ENCODE measurements around the gene STK32C.

STK32C gene

DNA sequence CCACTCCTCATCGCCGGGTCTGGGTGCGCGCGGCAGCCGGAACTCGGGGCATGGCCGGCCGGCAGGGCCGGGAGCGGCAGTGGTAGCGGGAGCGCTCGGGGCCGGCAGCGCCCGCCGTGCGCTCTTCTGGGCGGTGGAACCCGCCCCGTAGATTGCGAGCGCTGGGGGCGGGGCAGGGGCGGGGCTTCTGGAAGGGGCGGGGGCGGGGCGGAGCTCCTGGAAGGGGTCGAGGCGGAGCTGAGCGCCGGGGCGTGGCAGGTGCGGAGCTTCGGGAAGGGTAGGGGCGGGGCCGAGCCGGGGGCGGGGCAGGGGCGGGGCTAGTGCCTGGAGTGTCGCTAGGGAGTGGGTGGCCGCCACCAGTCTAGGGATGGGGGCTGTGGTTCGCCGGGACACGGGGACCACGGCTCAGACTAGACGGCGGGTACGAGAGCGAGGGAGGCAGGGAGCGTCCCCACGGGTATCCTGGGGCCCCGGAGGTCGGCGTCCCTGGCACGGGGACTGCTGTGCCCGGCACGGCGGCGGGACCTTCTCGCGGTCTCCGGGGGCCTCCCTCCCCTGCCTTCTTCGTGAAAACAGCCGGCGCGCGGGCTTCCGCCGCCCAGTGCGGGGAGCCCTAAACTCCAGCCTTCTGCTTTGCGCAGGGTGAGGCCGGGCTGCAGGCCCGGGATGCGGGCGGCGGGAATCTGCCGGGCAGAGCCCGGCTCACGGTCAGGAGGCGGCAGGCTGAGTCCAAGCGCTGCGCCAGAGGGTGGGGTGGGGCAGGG lies at the start of gene STK32C:
STK32C (minus strand) TSS at position 128 of the 764 bp plus-strand sequence; CDS start at position 11, 117 bp downstream.
- peak; percentile 92 for DNase-seq (ENCODE audit: low read depth)

- DNase-seq (ENCODE audit: low read depth) = no peak
Measured at GRCh38 chr10:132356621-132357195, 49.0 kb upstream of the STK32C start.

- DNase-seq (ENCODE audit: low read depth) = no peak
Measured at GRCh38 chr10:132355754-132356153, 48.0 kb upstream of the STK32C start.

DNA sequence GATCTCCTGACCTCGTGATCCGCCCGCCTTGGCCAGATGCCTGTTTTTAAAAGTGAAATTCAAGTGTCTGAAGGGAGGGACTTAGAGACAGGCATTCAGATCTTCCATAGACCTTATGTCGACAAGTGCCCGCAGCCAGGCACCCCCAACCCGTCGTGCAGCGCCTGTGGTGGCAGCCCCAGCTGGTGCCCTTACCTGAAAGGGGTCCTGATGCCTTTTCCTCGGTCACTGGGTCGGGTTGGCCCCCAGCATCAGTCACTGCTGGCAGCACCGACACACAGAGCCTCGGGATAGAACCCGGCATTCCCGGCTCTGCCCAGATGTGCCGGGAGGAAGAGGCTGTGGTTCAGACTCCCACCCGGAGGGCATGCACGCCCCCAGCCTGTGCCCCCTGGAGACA lies 47.5 kb upstream of the STK32C start:
- no peak for DNase-seq (ENCODE audit: low read depth)

- no peak for DNase-seq (ENCODE audit: low read depth)
Measured at GRCh38 chr10:132354356-132355094, 46.8 kb upstream of the STK32C start.

DNA sequence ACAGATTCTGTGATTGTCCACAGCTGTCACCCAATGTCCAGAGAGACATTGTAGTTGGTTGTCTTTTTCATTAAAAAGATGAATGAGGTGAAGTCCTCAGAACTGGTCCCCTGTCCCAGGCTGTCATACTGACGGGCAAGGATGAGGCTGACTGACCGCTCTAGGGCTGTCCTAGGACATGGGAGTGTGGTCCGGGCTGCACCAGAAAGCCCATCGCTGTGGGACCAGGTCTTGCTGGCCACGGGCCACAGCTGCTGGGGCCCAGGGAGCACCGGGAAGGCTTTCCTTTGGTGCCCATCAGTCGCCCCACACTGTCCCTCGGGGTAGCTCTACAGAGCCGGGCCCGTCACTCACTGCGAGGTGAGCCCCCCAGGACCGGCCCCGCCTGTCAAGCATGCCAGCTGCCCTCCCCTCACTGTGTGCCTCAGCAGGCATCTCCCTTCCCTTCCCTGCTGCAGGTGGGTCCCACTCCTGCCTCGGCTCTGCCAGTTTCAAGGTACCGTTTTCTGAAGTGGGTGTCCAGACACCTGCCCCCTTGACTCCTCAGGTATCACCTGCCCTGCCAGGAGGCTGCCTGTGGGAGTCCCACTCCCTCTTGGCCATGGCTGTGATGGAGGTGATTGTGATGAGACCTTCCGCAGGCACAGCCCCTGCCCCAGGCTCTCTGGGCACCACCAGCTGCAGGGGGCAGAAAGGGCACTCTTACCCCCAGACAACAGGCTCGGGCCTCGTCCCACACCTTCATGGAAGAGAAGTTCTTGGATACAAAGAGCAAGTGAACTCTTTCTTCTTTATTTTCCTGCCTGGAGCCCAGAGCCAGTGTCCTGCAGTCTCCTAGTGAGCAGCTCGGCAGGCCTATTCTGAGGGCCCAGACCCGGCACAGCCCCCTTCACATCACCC lies 46.0 kb upstream of the STK32C start:
- DNase-seq (ENCODE audit: low read depth) = no peak

GRCh38 chr10:132352462-132353308 lies 44.9 kb upstream of the STK32C start:
- DNase-seq (ENCODE audit: low read depth) = peak; percentile 56

DNA sequence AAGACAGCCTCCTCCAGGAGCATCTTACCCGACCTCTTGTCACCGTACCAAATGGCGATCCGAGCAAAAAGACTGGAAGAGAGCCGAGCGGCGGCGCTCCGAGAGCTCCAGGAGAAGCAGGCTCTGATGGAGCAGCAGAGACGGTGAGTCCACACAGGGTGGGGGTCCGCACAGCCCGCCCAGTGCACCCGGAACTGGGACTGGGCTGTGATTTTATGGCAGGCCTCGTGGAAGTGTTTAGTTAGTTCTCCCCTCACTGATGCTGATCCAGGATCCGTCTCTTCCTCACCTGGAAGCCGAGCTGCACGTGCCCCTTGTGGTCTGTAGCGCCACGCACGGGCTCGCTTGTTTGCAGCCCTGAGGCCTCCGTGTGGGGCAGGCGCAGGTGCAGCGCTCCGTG lies 43.9 kb upstream of the STK32C start:
- no peak for DNase-seq (ENCODE audit: low read depth)

DNA sequence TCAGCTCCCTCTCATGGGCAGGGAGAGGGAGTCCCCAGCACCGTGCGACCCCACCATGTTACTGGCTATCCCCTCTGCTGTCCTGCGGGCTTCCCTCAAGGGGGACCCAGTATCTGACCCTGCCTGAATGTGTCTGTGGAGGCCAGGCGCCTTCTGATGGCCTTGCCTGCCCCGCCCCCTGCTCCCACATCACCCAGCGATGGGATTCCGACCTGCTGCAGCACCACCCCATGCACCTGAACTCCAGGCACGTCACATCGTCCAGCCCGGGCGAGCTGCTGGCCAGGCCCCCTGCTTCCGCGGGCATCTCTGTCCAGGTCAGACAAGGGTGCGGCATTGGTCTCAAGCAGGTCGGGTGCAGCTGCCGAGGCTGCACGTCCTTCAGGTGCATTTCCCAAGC lies 43.2 kb upstream of the STK32C start:
- DNase-seq (ENCODE audit: low read depth) = no peak

- DNase-seq (ENCODE audit: low read depth) = no peak
Measured at GRCh38 chr10:132350391-132350790, 42.6 kb upstream of the STK32C start.

DNA sequence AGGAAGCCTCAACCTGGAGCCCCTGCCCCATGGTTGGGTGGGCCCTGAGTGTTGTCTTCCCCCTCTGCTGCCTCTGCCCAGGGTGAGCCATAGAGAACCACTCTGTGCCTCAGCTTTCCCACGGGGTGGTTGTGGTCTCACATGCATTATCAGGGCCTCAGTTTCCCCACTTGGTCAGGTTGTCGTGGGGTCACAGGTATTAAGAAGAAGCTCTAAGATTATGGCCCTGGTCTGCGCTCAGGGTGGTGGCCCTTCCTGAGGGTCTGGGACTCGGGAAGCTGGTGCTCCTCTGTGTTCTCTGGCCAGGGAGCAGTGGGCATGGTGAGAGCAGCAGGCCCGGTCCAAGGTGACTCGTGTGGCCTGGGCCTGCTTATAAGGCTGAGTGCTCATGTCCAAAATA lies 42.0 kb upstream of the STK32C start:
- no peak for DNase-seq (ENCODE audit: low read depth)

DNA sequence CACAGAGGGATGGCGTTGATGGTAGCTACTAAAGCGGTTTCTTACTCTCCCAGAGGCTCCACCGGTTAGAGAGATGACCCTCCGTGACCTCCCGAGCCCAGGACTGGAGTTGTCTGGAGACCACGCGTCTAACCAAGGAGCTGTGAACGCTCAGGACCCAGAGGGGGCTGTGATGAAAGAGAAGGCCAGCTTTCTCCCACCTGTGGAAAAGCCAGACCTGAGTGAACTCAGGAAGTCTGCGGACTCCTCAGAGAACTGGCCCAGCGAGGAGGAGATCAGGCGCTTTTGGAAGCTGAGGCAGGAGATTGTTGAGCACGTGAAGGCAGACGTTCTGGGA lies 40.1 kb upstream of the STK32C start:
- no peak for DNase-seq (ENCODE audit: low read depth)

- no peak for DNase-seq (ENCODE audit: low read depth)
Measured at GRCh38 chr10:132347211-132347930, 39.6 kb upstream of the STK32C start.

- DNase-seq (ENCODE audit: low read depth) = no peak
Measured at GRCh38 chr10:132346806-132347205, 39.1 kb upstream of the STK32C start.

GRCh38 chr10:132345345-132345744 lies 37.6 kb upstream of the STK32C start:
- DNase-seq (ENCODE audit: low read depth) = no peak

- no peak for DNase-seq (ENCODE audit: low read depth)
Measured at GRCh38 chr10:132344386-132344785, 36.6 kb upstream of the STK32C start.

- DNase-seq (ENCODE audit: low read depth) = no peak
Measured at GRCh38 chr10:132342553-132342952, 34.8 kb upstream of the STK32C start.

DNA sequence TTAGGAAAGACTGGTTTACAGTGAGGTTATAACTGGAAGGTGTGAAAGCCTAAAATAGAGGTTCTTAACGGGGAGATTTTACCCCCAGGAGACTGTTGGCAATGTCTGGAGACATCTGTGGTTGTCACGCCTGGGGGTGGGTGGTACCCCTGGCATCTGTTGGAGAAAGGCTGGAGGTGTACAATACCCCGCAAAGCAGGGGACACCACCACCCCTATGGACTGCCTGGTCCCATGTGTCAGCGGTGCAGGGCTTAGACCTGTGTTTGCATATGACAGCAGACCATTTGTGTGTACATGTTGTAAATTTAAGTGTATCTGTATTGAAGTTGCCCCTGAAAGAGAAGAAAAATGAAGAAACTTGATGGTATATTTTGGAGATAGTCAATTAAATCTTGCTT lies 34.0 kb upstream of the STK32C start:
- no peak for DNase-seq (ENCODE audit: low read depth)

GRCh38 chr10:132341017-132341416 lies 33.3 kb upstream of the STK32C start:
- no peak for DNase-seq (ENCODE audit: low read depth)

DNA sequence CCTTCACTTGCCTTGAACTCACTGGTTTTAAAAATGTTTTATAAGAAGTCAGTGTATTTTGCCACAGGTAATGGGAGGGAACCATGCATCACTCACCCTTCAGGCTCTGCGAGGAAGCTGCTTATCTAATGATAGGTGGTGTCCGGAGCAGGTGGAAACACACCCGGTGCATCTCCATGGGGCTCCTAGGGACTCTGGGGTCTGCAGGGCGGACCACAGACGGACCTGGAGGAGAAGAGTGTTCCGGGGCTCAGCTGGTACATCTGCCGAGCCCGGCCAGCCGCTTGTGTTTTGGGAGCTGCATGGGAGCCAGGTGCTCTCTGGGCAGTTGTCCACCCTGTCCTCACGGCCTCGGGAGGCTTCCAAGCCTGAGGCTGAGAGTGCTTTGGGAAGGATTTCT lies 31.5 kb upstream of the STK32C start:
- DNase-seq (ENCODE audit: low read depth) = no peak

GRCh38 chr10:132338876-132339275 lies 31.1 kb upstream of the STK32C start:
- DNase-seq (ENCODE audit: low read depth) = no peak

Data from EH (cell line).